WTC11 (cell line): ENCODE results near the gene HEATR5A.

ENCODE experiments used
- ATF2 ChIP-seq: sonication (generic); formaldehyde crosslinking; IDR thresholded peaks from 2 replicates; pipeline ENCODE4 v1.8.1; 2022; ENCODE audit warnings: low read depth, missing genetic modification reagents, borderline replicate concordance
- CREB1 ChIP-seq: sonication (generic); formaldehyde crosslinking; IDR thresholded peaks from 2 replicates; pipeline ENCODE4 v1.8.0; 2023; ENCODE audit warnings: mild to moderate bottlenecking, missing genetic modification reagents
- FOXJ3 ChIP-seq: sonication (generic); formaldehyde crosslinking; IDR thresholded peaks from 2 replicates; pipeline ENCODE4 v1.9.0; 2021; ENCODE audit warnings: missing genetic modification reagents, mild to moderate bottlenecking, borderline replicate concordance
- GABPB1 ChIP-seq: sonication (generic); formaldehyde crosslinking; IDR thresholded peaks from 2 replicates; pipeline ENCODE4 v1.8.1; 2023; ENCODE audit warnings: mild to moderate bottlenecking, missing genetic modification reagents
- SP1 ChIP-seq: sonication (generic); formaldehyde crosslinking; conservative IDR thresholded peaks from 2 replicates; pipeline ENCODE4 v1.8.1; 2022; ENCODE audit warnings: missing genetic modification reagents
- USF1 ChIP-seq: sonication (generic); formaldehyde crosslinking; IDR thresholded peaks from 2 replicates; pipeline ENCODE4 v1.8.0; 2022; ENCODE audit warnings: mild to moderate bottlenecking, missing genetic modification reagents
- ZNF671 ChIP-seq: fragments of 250-450 bp; sonication (Bioruptor Pico); IDR thresholded peaks from 2 replicates; pipeline ENCODE4 v1.8.0; 2021; ENCODE audit warnings: mild to moderate bottlenecking
- TF ChIP-seq, protein P1 (sequence below): fragments of 200-600 bp; IDR thresholded peaks from 2 replicates; pipeline ENCODE4 v1.8.0; 2022; ENCODE audit warnings: antibody characterized with exemption
- TF ChIP-seq, protein P2 (sequence below): sonication (generic); formaldehyde crosslinking; IDR thresholded peaks from 2 replicates; pipeline ENCODE4 v1.8.1; 2023; ENCODE audit warnings: mild to moderate bottlenecking, moderate library complexity, missing genetic modification reagents
- TF ChIP-seq, protein P3 (sequence below): sonication (generic); formaldehyde crosslinking; IDR thresholded peaks from 2 replicates; pipeline ENCODE4 v1.8.0; 2022; ENCODE audit warnings: mild to moderate bottlenecking, missing genetic modification reagents
- TF ChIP-seq, protein P4 (sequence below): sonication (generic); formaldehyde crosslinking; IDR thresholded peaks from 2 replicates; pipeline ENCODE4 v1.8.1; 2022; ENCODE audit warnings: low read depth, mild to moderate bottlenecking, moderate library complexity, missing genetic modification reagents, borderline replicate concordance

- TF ChIP-seq, protein P1, sequence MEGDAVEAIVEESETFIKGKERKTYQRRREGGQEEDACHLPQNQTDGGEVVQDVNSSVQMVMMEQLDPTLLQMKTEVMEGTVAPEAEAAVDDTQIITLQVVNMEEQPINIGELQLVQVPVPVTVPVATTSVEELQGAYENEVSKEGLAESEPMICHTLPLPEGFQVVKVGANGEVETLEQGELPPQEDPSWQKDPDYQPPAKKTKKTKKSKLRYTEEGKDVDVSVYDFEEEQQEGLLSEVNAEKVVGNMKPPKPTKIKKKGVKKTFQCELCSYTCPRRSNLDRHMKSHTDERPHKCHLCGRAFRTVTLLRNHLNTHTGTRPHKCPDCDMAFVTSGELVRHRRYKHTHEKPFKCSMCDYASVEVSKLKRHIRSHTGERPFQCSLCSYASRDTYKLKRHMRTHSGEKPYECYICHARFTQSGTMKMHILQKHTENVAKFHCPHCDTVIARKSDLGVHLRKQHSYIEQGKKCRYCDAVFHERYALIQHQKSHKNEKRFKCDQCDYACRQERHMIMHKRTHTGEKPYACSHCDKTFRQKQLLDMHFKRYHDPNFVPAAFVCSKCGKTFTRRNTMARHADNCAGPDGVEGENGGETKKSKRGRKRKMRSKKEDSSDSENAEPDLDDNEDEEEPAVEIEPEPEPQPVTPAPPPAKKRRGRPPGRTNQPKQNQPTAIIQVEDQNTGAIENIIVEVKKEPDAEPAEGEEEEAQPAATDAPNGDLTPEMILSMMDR = no peak
- TF ChIP-seq CREB1 (CRISPR knock-in tag) (no peak), ATF2 (CRISPR knock-in tag) (no peak), FOXJ3 (CRISPR knock-in tag) (no peak), USF1 (CRISPR knock-in tag) (no peak), ZNF671 (CRISPR knock-in tag) (no peak), GABPB1 (no peak; the same call in 1 of the 2 replicates), SP1 (CRISPR knock-in tag) (no peak)
- TF ChIP-seq, protein P2, sequence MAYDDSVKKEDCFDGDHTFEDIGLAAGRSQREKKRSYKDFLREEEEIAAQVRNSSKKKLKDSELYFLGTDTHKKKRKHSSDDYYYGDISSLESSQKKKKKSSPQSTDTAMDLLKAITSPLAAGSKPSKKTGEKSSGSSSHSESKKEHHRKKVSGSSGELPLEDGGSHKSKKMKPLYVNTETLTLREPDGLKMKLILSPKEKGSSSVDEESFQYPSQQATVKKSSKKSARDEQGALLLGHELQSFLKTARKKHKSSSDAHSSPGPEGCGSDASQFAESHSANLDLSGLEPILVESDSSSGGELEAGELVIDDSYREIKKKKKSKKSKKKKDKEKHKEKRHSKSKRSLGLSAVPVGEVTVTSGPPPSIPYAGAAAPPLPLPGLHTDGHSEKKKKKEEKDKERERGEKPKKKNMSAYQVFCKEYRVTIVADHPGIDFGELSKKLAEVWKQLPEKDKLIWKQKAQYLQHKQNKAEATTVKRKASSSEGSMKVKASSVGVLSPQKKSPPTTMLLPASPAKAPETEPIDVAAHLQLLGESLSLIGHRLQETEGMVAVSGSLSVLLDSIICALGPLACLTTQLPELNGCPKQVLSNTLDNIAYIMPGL (CRISPR knock-in tag) = no peak
- TF ChIP-seq, protein P3, sequence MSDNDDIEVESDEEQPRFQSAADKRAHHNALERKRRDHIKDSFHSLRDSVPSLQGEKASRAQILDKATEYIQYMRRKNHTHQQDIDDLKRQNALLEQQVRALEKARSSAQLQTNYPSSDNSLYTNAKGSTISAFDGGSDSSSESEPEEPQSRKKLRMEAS (CRISPR knock-in tag) = no peak
- TF ChIP-seq, protein P4, sequence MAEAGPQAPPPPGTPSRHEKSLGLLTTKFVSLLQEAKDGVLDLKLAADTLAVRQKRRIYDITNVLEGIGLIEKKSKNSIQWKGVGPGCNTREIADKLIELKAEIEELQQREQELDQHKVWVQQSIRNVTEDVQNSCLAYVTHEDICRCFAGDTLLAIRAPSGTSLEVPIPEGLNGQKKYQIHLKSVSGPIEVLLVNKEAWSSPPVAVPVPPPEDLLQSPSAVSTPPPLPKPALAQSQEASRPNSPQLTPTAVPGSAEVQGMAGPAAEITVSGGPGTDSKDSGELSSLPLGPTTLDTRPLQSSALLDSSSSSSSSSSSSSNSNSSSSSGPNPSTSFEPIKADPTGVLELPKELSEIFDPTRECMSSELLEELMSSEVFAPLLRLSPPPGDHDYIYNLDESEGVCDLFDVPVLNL (CRISPR knock-in tag) = no peak
These were observed 42.9 kb downstream of the HEATR5A start for GRCh38 chr14:31377433-31377832.
